ENCODE measurements around the gene SLBP.
"Not testable (repeated sequence)": the region's sequence is repeated elsewhere in the genome, so short reads cannot be mapped to it uniquely, and the experiment has no call there.

The SLBP gene

DNA sequence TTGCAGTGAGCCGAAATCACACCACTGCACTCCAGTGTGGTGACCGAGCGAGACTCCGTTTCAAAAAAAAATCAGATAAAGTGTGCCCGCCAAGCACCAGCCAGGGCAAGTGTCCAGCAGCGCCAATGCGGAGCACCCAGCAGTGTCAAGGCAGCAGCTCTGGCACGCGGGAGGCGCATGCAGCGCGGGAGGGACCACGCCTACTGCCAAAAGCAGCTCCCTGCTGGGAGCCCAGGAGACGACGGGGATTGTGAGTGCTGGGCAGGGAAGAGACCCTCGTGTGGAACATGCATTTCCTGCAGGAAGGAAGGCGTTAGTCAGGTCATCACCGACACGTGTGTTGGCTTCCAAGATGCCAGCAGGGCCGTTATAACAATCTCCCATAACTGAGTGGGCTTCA is 38.4 kb downstream of the SLBP start:
- DNase-seq: no peak

DNA sequence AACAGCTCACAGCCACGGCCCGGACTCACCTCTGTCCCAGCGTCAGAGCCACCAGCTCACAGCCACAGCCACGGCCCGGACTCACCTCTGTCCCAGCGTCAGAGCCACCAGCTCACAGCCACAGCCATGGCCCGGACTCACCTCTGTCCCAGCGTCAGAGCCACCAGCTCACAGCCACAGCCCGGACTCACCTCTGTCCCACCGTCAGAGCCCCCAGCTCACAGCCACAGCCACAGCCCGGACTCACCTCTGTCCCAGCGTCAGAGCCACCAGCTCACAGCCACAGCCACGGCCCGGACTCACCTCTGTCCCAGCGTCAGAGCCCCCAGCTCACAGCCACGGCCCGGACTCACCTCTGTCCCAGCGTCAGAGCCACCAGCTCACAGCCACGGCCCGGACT is 41.1 kb downstream of the SLBP start:
- not testable (repeated sequence) for DNase-seq

DNA sequence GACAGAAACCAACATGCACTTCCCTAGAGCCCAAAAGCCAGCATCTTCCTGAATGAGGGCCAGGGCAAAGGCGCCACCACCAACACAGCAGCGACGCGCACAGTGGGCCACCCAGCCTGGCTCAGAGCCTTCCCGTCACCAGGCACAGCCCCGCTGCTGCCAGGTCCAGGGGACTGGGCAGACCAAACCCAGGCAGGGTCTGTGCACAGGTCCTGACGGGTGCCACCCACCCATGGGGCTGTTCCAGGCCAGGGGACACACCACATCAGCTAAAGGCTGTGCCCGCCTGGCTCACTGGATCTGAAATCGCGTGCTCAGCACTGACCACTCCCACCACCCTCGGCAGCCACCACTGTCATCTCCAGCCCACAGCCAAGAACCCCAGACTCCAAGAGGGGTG is 41.8 kb downstream of the SLBP start:
- no peak for DNase-seq

DNA sequence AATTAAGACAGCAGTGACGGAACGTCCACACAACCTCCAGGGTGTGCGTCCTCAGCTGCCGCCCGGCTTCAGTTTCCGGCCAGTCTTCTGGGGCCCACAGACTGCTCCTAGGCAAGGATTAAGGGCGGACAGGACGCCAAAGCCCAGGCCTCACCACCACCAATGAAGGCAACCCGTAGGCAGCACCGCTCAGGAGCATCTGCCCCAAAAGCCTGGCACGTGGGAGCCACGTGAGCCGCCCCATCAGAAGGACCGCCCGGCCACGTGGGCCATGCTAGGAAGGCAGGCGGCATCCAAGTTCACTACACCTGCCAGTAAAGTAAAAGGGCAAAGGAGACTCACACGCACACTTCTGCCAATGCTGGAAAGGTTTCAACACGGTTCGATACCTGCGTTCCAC is 42.3 kb downstream of the SLBP start:
- no peak for DNase-seq

DNA sequence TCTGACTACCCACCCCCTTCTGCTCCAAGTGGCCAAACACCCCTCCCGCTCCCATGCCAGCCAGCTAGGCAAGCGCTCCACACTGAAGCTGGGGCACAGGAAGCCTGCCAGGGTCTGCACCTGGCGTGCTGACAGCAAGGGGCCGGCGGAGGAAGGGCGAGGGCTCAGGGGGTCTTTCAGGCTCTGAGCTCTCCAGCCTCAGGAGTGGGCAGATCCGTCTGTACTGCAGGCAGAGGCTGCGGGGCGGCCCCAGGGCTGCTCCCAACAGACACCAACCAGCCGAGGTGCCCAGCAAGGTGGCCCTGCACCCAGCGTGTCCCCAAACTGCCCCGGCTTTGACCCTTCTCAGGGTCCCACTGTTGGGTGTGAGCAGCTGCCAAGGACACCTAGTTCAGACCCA is 42.8 kb downstream of the SLBP start:
- no peak for DNase-seq

DNA sequence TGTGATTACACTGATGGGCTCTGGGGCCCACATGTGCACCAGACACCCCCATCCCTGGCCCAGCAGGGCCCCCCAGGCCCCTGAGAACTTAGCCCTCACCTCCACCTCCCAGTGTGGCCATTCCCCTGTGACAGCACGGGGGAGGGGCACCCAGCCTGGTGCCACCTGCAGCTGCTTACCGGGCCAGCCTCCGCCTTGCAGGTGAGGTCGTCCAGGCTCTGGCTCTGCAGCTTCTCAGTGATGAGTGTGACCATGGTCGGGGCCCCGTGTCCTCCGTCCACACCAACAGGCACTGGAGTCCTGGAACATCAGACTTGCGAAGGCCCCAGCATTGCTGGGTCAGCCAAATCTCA is 43.7 kb downstream of the SLBP start:
- no peak for DNase-seq

DNA sequence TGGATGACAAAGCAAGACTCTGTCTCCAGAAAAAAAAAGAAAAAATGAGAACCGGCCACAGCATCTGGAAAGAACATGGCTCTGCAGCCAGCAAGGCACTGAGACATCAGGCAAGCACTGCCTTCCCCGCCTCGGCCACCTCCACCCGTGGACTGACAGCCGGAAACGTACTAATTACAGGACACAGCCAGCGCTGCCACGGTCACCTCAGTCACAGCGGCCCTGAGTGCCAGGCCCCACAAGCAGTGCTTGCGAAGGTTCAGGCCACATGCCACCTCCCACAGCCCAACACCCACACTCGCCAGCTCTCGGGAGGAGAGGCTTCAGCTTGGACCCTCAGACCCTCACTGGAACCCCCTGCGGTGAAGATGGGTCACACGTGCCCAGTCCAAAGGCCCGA is 44.8 kb downstream of the SLBP start:
- no peak for DNase-seq

DNA sequence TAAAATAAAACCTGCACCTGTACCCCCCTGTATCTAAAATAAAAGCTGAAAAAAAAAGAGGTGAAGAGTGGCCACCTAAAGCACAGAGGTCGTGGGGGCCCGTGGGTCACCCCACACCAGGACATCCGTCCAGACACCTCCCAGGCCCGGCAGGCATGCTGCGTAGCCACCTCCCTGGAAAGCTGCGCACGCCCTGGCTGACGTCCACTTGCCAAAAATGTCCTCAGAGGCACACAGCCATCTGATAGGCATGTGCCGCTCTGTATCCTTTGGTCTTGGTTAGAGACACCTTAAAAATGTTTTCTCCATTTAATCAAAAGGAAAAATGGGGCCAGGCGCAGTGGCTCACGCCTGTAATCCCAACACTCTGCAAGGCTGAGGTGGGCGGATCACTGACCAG is 45.7 kb downstream of the SLBP start:
- no peak for DNase-seq

DNA sequence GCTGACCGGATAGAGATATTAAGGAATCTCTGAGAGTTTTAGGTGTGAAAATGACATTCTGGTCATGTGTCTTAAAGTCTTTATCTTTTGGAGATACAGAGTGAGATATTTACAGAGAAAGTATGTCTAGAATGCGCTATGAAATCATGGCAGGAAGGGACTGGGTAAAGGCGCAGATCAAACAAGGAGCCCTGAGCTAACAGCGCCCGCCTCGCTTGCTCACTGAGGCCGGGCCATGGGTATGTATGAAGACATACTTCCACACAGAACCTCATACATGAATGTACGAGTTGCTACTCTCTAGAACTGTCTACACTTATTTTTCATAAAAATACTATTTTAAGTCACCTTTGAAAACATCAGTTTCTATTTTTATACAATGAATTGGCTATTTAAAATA is 48.0 kb downstream of the SLBP start:
- no peak for DNase-seq

DNA sequence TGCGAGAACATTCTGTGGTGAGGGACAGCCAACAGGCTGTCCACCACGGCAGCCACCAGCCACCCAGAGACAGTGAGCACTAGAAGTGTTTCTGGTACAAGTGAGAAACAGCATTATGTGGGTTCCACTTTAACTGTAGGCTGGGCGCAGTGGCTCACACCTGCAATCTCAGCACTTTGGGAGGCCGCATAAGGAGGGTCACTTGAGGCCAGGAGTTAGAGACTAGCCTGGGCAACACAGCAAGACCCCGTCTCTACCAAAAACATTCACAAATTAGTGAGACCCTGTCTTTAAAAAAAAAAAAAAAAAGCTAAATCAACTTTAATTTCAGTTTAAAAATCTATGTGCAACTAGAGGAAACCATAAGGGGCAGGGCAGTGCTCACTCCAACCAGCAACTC is 48.6 kb downstream of the SLBP start:
- no peak for DNase-seq

DNA sequence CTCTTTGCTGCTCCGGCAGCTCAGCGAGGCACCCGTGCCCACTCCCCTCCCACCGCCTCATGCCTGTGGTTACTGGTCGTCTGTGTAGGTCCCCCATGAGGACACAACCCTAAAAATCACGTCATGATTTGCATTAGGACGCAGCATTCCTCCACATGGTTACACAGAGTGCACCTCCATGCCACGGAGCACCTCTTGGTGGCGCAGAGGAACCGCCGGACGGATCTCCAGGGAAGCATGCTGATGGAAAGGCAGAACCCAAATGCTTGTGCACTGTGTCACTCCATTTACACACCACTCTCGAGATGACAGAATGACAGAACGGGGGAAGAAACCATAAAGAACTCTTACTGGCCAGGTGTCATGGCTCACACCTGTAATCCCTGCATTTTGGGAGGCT is 50.4 kb downstream of the SLBP start:
- DNase-seq: no peak

DNA sequence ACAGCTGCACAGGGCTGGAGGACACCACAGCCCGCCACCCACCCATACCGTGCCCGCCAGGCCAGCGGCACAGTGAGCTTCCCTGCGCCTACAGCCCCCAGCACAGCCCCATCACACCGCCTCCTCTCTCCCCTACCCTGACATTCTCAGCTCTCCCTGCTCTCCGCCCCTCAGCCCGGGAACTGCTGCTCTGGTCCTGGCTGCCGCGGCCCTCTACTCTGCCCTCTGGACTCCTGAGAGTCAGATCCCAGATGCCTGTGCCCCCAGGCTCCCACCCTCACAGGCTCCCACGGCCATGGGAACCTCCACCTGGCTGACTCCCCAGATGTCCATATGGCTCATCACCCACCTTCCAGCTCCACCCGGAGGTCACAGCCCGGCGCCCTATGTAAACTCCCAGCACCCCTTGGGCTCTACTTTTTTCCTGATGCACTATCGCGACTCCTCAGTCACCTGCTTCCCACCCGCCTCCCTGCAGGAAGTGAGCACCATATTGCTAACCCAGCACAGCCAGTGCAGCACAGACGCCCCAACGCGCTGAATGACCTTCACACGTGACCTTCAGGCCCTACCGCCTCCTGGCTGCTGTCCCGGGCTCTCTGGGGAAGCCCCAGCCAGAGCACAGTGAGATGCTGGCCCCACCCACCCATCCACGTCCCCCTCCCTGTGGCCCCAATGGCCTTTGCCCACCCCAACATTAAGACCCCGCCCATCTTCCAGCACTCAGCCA is 51.0 kb downstream of the SLBP start:
- DNase-seq: no peak

DNA sequence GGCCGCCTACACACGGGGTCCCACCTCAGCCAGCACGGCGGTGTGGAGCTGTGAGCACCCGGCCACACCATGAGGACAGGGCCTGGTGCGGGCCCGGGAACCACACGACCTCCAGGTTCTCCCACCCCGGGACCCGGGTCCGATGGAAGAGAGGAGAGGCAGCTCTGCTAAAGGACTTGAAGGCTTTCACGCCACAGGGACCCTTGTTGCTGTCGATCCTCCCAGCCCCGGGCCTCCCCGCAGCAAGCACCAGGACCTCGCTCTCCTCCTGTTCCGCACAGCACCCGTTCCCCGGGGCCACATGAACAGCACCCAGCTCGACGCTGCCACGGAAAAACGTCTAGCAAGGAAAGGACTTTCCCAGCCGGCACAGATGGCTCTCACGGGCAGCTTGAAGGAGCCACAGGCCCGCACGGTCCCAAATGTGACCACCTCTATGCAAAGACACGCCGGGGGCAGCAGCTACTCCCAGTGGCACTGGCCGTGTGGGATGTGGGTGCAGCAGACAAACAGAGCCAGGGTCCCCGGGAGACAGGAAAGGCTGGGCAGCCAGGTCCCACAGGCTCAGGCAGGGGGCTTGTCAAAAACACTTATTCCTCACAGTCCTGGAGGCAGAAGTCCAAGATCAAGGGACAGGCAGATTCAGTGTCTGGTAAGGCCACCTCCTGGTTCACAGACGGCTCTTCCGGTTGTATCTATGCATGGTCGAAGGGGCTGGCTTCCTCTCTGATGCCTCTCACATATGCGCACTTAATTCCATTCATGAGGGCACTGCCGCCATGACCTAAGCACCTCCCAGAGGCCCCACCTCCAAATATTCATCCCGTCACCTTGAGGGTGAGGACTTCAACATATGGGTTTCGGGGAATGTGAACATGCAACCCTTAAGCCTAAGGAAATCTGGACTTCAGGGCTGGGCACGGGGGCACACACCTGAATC is 52.7 kb downstream of the SLBP start:
- DNase-seq: no peak

DNA sequence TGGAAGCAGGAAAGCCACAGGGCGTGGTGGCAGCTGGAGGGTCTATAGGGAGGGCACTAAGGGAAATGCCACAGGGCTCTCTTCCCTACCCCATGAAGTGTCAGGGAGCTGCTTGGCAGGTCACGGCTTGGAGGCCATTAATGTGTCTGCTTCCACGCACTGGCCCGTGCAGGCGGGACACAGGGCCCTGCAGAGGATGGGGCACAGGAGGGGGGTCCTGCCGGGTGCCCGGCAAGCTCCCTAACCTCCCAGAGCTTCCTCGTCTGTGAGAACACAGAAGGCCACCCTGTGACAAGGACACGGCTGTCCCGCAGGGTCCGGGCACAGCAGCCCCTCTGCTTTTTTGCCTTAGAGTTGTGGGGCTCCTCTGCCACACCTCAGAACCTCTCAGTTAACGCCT is 53.5 kb downstream of the SLBP start:
- no peak for DNase-seq

DNA sequence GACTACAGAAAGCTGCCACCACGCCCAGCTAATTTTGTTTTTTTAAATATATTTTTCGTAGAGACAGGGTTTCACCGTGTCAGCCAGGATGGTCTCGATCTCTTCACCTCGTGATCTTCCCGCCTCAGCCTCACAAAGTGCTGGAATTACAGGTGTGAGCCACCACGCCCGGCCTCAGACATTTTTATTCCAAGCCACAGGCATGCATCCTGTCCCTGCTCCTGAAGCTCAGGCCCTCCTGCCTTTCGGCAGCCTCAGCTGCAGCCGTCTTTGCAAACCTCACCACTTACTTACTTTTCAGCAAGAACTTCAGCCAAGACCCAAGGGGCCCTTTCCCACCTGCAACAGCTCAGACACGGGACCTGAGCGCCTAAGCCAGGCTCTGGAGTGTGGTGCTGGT is 54.0 kb downstream of the SLBP start:
- no peak for DNase-seq

DNA sequence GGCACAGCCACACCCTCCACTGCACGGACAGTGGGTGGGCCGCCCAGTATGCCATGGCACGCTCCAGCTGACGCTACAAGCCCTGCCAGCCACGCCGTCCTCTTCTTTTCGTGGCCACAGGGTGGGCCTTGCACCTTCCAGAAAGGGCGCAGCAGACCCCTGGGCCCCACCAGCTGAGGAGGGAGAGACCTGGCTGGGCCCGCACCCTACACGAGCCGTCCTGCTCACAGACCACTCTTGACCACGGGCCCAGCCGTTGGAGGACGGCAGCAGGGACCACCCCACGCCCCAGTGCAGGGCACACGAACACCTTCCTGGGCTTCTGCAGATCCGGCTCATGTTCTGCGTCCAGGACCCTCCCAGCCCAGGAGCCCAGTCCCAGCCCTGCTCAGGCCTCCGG is 55.1 kb downstream of the SLBP start:
- no peak for DNase-seq

DNA sequence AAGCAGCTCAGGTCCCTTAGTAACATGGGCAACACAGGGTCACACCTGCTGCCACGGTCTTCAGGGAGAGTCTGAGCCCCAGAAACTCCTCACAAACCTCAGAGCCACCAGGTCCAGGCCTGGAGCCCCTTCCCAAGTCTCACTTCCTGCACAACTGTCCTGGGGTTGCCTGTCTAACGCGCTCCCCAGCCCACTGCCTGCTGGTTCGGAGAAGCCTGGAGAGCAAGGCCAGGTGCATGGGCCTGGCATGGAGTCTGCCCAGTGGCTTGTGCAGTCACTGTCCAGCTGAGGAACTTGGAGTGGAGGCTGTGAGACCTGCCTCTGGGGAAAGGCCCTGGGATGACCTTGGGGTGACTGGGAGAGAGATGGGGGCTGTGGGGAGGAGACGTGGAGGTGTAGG is 56.0 kb downstream of the SLBP start:
- DNase-seq: no peak

DNA sequence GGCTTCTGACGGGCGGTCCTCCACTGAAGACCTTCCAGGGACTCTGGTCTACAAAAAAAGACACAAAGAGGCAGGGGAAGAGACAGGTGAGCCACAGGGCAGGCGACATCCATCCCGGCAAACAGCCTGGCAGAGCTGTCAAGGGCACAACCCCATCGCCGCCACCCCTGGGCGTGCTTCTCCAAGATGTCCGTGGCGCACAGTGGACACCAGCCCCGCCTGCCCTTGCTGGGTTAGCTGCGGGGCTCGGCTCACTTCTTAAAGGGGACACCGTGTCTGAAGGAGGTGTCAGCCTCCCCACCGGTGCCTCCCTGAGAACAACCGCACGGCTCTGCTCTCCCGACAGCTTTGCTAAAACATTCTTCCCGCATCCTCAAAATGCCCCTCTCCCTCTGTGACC is 56.4 kb downstream of the SLBP start:
- no peak for DNase-seq

DNA sequence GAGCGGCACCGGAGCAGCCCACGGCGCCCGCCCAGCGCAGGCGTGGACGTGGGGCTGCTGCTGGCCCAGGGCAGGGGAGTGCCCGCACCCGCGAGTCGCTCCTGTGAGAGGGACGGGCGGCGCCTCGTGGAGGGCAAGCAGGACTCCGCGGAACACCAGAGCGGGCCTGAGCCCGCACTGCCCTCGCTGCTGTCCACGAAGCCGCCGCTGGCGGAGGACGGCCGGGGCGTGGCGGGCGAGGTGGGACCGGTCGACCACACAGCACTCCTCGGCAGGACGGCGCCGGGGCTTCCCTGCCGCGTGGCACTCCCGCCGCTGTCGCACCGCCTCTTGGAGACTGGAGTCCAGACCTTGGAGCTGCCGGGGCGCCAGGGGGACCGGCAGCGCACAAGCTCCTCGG is 57.0 kb downstream of the SLBP start:
- no peak for DNase-seq

DNA sequence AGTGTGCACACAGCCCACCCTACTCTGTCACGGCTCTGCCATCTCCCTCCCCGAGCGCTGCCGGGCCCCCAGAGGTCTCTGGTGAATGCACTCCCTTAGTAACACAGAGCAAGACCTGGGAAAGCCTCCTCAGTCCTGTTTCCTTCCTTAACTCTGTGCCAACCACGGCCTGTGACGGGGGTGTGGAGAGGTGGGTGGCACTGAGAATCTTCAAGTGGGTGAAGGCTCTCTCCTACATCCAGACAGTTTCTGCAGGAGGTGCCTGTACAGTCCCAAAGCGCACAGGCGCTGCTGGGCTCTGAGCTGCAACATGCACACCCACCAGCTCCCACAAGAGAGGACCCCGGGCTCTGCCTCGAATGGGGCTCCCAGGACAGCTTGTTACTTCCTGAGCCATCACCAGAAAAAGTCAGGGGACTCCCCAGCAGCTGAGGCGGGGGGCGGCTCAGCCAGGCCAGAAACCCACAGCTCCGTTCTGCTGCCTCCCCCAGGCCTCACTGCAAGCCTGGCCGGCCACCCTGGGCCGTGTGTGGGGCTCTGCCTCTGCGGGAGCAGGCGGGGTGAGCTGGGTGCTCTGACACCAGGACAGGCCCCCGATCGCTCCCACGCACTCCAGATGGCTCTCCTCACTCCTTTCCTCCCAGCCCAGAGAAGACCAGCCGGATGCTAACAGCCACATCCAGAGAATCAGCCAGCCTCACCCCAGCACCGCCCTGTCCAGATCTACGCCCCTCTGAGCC is 57.7 kb downstream of the SLBP start:
- DNase-seq: no peak

DNA sequence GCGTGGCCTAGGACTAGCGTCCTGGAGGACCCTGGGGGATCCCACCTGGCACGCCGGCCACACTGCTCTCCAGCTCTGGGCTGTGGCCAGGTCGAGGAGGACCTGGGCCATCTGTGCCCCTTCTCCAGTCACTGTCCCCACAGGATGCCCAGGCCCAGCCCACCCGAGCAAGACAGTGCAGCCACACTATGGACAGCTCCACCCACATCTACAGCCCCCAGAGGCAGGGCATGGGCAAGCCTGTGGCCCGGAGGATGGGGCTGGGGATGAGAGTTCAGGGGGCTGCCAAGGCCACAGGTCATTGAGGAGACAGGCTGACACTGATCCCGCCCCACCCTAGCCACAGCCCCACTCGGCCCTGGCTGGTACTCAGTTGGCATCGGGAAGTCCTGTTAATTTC is 58.3 kb downstream of the SLBP start:
- DNase-seq: no peak

DNA sequence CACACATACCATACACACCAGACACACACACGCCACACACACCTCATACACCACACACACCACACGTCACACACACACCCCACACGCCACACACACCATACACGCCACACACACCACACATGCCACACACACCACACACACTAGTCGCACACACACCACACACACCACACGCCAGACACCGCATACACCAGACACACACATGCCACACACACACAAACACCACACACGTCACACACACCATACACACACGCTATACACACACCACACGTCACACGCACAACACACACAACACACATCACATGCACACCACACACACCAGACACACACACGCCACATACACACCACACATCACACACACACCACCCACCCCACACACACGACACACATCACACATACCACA is 60.0 kb downstream of the SLBP start:
- DNase-seq: no peak

DNA sequence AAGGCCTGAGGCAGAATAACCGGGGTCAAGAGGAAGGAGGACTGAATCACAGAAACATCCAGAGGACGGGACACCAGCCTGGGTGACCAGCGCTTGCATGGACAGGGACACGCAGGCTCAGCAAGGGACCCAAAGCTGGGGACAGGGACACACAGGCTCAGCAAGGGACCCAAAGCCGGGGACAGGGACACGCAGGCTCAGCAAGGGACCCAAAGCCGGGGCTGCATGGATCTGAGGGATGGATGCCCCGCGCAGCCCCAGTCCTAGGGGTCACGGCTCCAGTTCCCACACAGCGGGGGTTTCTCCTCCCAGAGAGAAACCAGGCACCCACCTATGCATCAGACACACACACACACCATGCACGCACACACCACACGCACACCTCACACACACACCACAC is 60.5 kb downstream of the SLBP start:
- DNase-seq: no peak

DNA sequence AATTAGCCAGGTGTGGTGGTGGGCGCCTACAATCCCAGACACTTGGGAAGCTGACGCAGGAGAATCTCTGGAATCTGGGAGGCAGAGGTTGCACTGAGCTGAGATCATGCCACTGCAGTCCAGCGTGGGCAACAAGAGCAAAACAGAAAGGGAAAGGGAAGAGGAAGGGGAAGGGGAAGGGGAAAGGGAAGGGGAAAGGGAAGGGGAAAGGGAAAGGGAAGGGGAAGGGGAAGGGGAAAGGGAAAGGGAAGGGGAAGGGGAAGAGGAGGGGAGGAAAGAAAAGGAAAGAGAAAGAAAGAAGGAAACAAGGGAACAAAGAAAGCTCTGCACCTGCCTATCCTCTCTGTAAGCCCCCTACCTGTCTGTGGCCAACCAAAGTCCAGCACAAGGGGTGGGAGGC is 63.2 kb downstream of the SLBP start:
- no peak for DNase-seq
